CD1c-positive myeloid dendritic cell (primary cell): ENCODE measurements around the gene OSGEPL1.
"Not testable (repeated sequence)": the region's sequence is repeated elsewhere in the genome, so short reads cannot be mapped to it uniquely, and the experiment has no call there.

Source experiments
- DNase-seq: peaks from one replicate; pipeline ENCODE4 v3.0.0-alpha.2; 2016; ENCODE audit errors: extremely low spot score

The OSGEPL1 gene

GRCh38 chr2:189751080-189751658 lies 11.4 kb downstream of the OSGEPL1 start:
- peak; percentile 65 for DNase-seq

DNA sequence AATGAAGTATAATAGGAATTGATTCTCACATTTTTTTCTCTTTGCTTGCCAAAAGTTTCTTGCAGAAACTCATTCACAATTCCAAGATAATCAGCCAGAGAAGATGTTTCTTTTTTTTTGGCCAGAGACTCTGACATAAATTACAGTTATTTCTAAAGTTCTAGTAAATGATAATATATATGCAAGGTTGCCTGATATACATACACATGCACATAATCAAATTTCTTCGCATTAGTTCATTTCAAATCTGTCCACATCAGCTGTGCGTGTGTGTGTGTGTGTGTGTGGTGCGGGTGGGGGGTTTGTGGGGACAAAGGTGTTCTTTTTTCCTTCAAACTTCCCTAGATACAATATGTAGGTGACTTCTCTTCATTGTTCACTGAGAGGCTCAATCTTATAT lies 33.2 kb downstream of the OSGEPL1 start:
- no peak for DNase-seq

GRCh38 chr2:189726849-189727248 lies 35.7 kb downstream of the OSGEPL1 start:
- no peak for DNase-seq

DNA sequence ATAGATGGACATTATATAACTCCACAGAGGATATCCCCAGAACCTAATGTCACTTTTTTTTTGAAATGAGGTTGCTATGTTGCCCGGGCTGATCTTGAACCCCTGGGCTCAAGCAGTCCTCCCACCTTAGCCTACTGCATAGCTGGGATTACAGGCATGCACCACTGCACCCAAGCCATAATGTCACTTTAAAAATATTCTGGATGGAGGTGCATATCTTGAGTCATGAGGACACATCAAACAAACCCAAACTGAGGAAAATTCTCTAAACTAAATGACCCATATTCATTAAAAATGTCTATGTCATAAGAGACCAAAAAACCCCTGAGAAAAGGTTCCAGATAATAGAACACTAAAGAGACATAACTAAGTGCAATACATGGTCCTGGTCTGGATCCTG lies 36.3 kb downstream of the OSGEPL1 start:
- no peak for DNase-seq

GRCh38 chr2:189723192-189723591 lies 39.4 kb downstream of the OSGEPL1 start:
- no peak for DNase-seq

- peak; percentile 10 for DNase-seq
These were observed 43.0 kb downstream of the OSGEPL1 start for GRCh38 chr2:189719571-189719970.

- DNase-seq, result not testable (repeated sequence)
These were observed 45.0 kb downstream of the OSGEPL1 start for GRCh38 chr2:189717593-189717992.

DNA sequence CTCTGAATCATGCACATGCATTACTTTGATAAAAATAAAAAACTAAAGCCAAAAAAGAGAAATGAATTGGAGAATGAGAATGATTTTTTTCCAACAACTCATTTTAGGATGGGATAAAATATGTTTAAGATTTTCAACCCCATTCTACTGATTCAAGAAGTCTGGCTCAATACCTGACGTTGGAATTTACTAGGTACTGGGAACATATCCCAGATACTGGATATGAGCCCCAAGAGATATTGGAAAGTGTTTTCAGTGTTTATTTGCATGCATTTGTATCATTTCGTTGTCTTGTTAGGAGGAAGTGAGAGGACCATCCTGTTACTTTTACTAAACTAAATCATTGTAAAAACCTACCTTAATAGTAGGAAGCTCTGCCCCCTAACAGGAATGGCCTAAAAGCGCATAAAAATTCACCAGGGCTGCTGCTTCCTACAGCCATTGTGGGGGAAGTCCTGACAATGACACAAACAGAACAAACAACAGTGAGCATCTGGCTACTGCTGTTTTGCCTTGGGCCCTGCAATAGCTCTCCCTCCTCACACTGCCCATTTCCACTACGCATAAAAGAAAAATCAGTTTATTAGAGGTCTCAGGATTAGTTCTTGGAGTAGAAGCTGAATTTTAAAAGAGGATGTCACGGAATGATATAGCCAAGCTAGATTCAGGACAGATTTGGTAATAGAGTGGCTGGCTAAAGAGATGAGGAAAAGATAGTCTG lies 52.9 kb downstream of the OSGEPL1 start:
- DNase-seq, result no peak

- DNase-seq, result no peak
These were observed 60.5 kb downstream of the OSGEPL1 start for GRCh38 chr2:189702071-189702470.

GRCh38 chr2:189700681-189701080 lies 61.9 kb downstream of the OSGEPL1 start:
- no peak for DNase-seq

- peak; percentile 68 for DNase-seq
These were observed 64.3 kb downstream of the OSGEPL1 start for GRCh38 chr2:189698020-189698887.
